Thyroid gland (tissue), 4 donors: ENCODE data around the gene ZNF846. TPM values are rescaled to one million over a fixed set of nuclear protein-coding genes. Genes with fewer than 3 reads are reported as not detected.

ENCODE experiments used
- DNase-seq, 2 donors: peaks; one replicate each; pipeline ENCODE4 v3.0.0-alpha.2; 2019
- H3K27ac ChIP-seq, 3 donors: fragments of 200-600 bp; sonication (generic); 1 replicate in 2 of 3; 2 replicates in 1 of 3; pipeline ENCODE4 v1.5.1; 2016 to 2019; ENCODE audit warnings: mild to moderate bottlenecking in 1 of 3, moderate library complexity in 1 of 3
- H3K27me3 ChIP-seq: fragments of 200-600 bp; sonication (generic); one replicate; pipeline ENCODE4 v1.5.1; 2019
- H3K36me3 ChIP-seq, 2 donors: fragments of 200-600 bp; sonication (generic); one replicate each; pipeline ENCODE4 v1.5.1; 2016 to 2019
- H3K4me1 ChIP-seq, 2 donors: fragments of 200-600 bp; sonication (generic); one replicate each; pipeline ENCODE4 v1.5.1; 2017 to 2019
- H3K4me3 ChIP-seq, 3 donors: fragments of 200-600 bp; sonication (generic); replicated peaks in 1 of 3; 1 replicate in 2 of 3; 2 replicates in 1 of 3; pipeline ENCODE4 v1.5.1; 2016; ENCODE audit warnings: mild to moderate bottlenecking in 1 of 3
- H3K9me3 ChIP-seq: fragments of 200-600 bp; sonication (generic); one replicate; pipeline ENCODE4 v1.5.1; 2017
- POLR2A ChIP-seq, 2 donors: fragments of 450-650 bp; IDR thresholded peaks; one replicate each; pipeline ENCODE4 v1.6.1; 2017; ENCODE audit warnings: antibody characterized with exemption in 2 of 2, mild to moderate bottlenecking in 2 of 2, moderate library complexity in 1 of 2
- WGBS, 2 donors: methylation state at CpG; one replicate each; pipeline ENCODE4 v1.1.5; 2017; 5-methylcytosine and 5-hydroxymethylcytosine counted together
- intact Hi-C: fragments of 100-400 bp; cut with DNase I; formaldehyde crosslinking; loops from one replicate; pipeline ENCODE4 v1.15.1; 2023
- total RNA-seq, 4 donors: library from RNA; depleted of rRNA; stranded (reverse); fragments of >200 nt; gene quantifications; one replicate each; pipeline ENCODE4 v1.2.3, GENCODE V29; 2016
- TF ChIP-seq, protein P1 (sequence below), 6 experiments: fragments of 200-600 bp in 3 of 6; fragments of 450-650 bp in 3 of 6; sonication (generic) in 3 of 6; IDR thresholded peaks; one replicate each; pipeline ENCODE4 v1.5.1; 2016 to 2019; ENCODE audit warnings: antibody characterized with exemption in 6 of 6, mild to moderate bottlenecking in 2 of 6, inconsistent platforms in 1 of 6, moderate library complexity in 1 of 6

The ZNF846 gene
- 10 to 100 TPM; 12.1 to 24.4 (median 19.3) TPM for total RNA-seq

DNA sequence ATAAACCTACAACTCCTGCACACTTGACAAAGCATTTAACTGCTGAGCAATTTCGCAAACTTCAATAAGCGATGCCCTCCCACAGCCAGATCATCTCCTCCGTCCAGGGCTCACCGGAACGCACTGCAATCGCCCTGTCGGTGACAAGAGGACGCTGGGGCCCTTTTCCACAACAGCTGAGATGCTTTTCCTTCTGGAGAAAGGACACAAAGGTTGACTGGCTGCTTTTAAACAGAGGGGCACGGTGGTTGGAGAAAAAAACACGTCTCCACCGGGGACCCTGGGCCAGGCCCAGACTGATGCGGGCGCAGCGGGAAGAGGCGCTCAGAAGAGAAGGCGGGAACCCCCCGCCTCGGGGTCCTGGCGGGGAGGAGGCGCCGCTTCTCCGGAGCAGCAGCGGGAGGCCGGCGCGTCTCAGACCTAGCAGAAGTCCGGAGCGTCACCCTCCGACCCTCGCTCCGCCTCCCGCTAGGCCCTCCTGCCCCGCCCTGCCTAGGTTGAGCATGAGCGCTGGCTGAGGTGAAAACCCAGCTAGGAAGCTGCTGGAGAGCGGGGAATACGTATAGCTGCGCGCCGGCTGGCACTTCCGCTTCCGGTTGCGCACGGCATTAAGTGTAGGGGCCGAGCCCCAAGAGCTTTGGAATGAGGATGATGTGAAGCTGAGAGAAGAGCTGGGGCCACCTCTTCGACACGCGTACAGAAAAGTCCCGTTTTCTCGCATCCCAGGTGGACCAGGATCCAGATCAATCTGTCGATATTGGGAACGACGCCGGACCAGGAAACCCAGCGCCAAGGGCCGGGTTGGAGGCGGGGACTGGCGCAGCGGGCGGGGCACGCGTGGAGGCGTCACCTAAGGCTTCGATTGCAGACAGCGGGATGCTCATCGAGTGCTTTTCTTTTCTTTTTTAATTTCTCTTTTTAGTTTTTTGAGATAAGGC lies at the start of gene ZNF846:
Gene ZNF846, minus strand, starts transcription at position 564 of the 938 bp plus-strand sequence. CDS start 3,788 bp downstream, outside the sequence.
- no peaks in the 10 kb centered on the region for H3K9me3 ChIP-seq
- WGBS, 2 donors = 1% methylated on average over 46 to 56 of the region's 65 CpGs

DNA sequence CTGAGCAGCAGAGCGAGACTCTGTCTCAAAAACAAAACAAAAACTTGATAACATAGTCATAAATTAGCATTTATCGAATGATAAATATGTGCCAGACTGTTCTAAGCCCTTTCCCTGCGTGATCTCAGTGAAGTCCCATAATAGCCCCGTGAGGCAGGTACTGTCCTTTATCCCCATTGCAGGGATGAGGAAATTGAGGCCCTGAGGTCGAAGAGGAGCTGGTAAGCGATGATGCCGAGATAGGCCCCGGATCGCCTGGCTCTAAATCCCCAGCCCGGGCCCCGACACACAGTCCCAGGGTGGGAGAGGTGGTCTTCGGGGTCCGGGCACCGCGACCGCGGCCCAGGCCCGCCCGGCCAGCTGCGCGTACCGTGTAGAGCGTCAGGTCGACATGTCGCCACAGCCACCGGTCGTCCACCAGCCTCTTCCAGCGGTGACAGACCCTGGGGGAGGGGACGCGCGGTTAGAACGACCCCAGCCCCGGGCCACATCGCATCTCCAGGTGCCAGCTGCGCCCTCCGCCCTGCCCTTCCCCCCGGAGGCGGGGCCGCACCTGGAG lies 49.7 kb upstream of the ZNF846 start:
- Histone ChIP-seq H3K4me3 (peak overlapping the region; percentile 43 to 92 (median 56)), H3K4me1 (peaks cover 9 to 12% of the 10 kb centered on the region in 2 donors), H3K27me3 (no peaks in the 10 kb centered on the region), H3K27ac (peak overlapping the region; percentile 75 to 94 (median 84)), H3K36me3 (peaks cover 0 to 8% of the 10 kb centered on the region in 2 donors), H3K9me3 (no peaks in the 10 kb centered on the region)
- intact Hi-C loops = no loop called here
- TF ChIP-seq, protein P1, sequence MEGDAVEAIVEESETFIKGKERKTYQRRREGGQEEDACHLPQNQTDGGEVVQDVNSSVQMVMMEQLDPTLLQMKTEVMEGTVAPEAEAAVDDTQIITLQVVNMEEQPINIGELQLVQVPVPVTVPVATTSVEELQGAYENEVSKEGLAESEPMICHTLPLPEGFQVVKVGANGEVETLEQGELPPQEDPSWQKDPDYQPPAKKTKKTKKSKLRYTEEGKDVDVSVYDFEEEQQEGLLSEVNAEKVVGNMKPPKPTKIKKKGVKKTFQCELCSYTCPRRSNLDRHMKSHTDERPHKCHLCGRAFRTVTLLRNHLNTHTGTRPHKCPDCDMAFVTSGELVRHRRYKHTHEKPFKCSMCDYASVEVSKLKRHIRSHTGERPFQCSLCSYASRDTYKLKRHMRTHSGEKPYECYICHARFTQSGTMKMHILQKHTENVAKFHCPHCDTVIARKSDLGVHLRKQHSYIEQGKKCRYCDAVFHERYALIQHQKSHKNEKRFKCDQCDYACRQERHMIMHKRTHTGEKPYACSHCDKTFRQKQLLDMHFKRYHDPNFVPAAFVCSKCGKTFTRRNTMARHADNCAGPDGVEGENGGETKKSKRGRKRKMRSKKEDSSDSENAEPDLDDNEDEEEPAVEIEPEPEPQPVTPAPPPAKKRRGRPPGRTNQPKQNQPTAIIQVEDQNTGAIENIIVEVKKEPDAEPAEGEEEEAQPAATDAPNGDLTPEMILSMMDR (IDR thresholded peaks at IDR 0.05) = peak in 1 of 6 experiments; percentile 7
- no peak for TF ChIP-seq POLR2A (IDR thresholded peaks at IDR 0.05)
- no peak for DNase-seq
- WGBS, 2 donors = 7% methylated on average over 19 to 25 of the region's 39 CpGs

More for the DNA sequence above, at the start of gene ZNF846:
- intact Hi-C loops = no loop called here
- Histone ChIP-seq H3K4me3 (peak within 1 kb of the TSS; percentile 58 to 73 (median 62)), H3K27ac (peak within 1 kb of the TSS; percentile 80 to 95 (median 89)), H3K27me3 (no peaks in the 10 kb centered on the region), H3K36me3 (peaks cover 0 to 4% of the 10 kb centered on the region in 2 donors), H3K4me1 (peaks cover 5 to 15% of the 10 kb centered on the region in 2 donors)
- TF ChIP-seq POLR2A (IDR thresholded peaks at IDR 0.05) = peak in 1 of 2 donors; percentile 80
- TF ChIP-seq, protein P1 (IDR thresholded peaks at IDR 0.05) = no peak
- peak; percentile 95 to 96 for DNase-seq

DNA sequence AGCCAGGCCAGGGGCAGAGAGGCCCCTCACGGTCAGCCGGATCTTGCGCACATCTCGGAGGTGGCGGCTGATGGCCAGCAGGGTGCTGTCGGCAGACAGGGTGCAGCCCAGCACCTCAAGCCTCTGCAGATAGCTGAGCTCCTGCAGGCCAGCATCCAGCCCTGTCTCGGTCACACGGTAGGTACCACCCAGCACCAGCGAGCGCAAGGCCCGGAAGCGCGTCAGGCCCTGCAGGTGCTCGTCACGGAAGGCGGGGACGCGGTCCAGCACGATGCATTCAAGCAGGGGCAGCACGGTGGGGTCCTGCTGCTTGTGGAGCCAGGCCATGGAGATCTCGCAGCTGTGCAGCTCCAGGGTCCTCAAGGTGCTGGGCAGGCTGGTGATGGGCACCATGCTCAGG lies 42.6 kb upstream of the ZNF846 start:
- 95 to 100% methylated on average over 6 to 13 of the region's 21 CpGs for WGBS, 2 donors
- no peak for DNase-seq

DNA sequence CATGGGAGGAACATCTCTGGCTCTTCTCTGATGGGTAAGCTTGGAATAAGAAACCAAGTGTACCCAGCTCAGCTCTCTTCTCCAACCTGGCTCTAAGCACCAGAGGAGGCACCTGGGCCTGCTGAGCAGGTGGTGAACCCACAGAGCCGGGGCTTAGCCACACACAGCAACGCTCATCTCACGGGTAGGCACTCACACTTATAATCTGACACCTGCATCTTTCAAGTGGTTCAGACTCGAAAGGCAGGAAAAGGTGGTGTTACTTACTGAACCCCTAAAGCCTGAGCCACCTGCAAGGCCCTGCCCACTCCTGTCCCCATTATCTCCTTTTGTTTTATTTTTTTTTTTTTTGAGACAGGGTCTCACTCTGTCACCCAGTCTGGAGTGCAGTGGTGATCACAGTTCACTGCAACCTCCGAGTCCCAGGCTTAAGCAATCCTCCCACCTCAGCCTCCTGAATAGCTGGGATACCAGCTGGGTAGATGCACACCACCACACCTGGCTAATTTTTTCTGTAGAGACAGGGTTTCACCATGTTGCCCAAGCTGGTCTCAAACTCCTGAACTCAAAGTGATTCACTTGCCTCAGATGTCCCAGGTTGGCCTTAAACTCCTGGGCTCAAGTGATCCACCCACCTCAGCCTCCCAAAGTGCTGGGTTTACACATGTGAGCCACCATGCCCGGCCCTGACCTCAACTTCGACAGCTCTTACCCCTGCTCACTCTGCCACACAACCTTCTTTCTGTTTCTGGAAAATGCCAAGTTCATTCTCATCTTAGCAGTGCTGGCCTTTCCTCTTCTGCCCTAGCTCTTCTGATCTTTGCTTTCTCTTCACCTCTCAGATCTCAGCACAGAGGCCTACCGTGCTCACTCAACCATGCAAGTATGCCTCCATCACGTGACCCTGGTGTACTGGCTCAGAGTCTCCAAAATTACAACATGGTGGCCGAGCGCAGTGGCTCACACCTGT lies 40.6 kb upstream of the ZNF846 start:
- peaks cover 25 to 26% of the 10 kb centered on the region in 2 donors for H3K36me3 ChIP-seq
- H3K9me3 ChIP-seq = no peaks in the 10 kb centered on the region
- no peak for DNase-seq
- H3K27ac ChIP-seq = no peak overlapping the region
- H3K27me3 ChIP-seq = no peaks in the 10 kb centered on the region
- WGBS, 2 donors = 89 to 91% methylated on average over 11 of the region's 11 CpGs
- no peak for TF ChIP-seq POLR2A (IDR thresholded peaks at IDR 0.05)
- TF ChIP-seq, protein P1 (IDR thresholded peaks at IDR 0.05) = no peak
- H3K4me1 ChIP-seq = no peaks in the 10 kb centered on the region
- no peak overlapping the region for H3K4me3 ChIP-seq
- intact Hi-C loops = loop anchor here (10.0 kb wide), 1 partner anchor 674 kb away; no protein-coding TSS in a partner anchor

More for the DNA sequence above, 42.6 kb upstream of the ZNF846 start:
- no peak overlapping the region for H3K4me3 ChIP-seq
- H3K27me3 ChIP-seq = no peaks in the 10 kb centered on the region
- TF ChIP-seq, protein P1 (IDR thresholded peaks at IDR 0.05) = no peak
- TF ChIP-seq POLR2A (IDR thresholded peaks at IDR 0.05) = no peak
- no peaks in the 10 kb centered on the region for H3K9me3 ChIP-seq
- peaks cover 25 to 27% of the 10 kb centered on the region in 2 donors for H3K36me3 ChIP-seq
- intact Hi-C loops = no loop called here
- H3K4me1 ChIP-seq = no peaks in the 10 kb centered on the region
- no peak overlapping the region for H3K27ac ChIP-seq
